ENCODE results near the gene WHRN. TPM values are rescaled to one million over a fixed set of nuclear protein-coding genes. Genes with fewer than 3 reads are reported as not detected.

WHRN gene
- total RNA-seq, 1 donor from 2014 or later = 3.2 TPM

DNA sequence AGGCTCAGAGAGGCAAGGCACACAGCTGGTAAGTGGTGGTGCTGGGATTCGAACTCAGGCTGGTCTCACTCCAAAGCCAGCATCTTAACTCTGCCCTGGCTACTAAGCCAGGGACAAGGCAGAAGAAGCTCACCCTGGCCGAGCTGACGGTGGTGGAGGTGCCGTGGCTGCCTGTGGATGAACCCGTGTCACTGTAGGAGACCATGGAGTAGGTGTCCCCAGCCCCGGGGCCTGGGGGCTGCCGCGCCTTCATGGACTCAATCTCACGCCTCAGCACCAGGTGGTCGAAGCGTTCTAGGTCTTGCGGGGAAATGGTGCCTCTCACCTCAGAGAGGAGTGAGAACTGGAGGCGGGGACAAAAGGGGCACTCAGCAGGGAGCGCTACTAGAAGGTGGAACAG, 82.1 kb downstream of the WHRN start:
- DNase-seq = no peak
- peaks cover 8% of the 10 kb centered on the region for H3K27me3 Mint-ChIP-seq (ENCODE audit: unreplicated experiment)
- no peaks in the 10 kb centered on the region for H3K36me3 Mint-ChIP-seq (ENCODE audit: unreplicated experiment)
- H3K4me1 Mint-ChIP-seq (ENCODE audit: low read depth, unreplicated experiment) = no peaks in the 10 kb centered on the region
- TF ChIP-seq, protein P1, sequence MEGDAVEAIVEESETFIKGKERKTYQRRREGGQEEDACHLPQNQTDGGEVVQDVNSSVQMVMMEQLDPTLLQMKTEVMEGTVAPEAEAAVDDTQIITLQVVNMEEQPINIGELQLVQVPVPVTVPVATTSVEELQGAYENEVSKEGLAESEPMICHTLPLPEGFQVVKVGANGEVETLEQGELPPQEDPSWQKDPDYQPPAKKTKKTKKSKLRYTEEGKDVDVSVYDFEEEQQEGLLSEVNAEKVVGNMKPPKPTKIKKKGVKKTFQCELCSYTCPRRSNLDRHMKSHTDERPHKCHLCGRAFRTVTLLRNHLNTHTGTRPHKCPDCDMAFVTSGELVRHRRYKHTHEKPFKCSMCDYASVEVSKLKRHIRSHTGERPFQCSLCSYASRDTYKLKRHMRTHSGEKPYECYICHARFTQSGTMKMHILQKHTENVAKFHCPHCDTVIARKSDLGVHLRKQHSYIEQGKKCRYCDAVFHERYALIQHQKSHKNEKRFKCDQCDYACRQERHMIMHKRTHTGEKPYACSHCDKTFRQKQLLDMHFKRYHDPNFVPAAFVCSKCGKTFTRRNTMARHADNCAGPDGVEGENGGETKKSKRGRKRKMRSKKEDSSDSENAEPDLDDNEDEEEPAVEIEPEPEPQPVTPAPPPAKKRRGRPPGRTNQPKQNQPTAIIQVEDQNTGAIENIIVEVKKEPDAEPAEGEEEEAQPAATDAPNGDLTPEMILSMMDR (IDR thresholded peaks at IDR 0.05; ENCODE audit: partially characterized antibody, unreplicated experiment) = no peak
- no peak overlapping the region for H3K27ac Mint-ChIP-seq (ENCODE audit: unreplicated experiment)
- peaks cover 2% of the 10 kb centered on the region for H3K9me3 Mint-ChIP-seq (ENCODE audit: unreplicated experiment)
- H3K4me3 Mint-ChIP-seq (ENCODE audit: unreplicated experiment) = no peak overlapping the region

DNA sequence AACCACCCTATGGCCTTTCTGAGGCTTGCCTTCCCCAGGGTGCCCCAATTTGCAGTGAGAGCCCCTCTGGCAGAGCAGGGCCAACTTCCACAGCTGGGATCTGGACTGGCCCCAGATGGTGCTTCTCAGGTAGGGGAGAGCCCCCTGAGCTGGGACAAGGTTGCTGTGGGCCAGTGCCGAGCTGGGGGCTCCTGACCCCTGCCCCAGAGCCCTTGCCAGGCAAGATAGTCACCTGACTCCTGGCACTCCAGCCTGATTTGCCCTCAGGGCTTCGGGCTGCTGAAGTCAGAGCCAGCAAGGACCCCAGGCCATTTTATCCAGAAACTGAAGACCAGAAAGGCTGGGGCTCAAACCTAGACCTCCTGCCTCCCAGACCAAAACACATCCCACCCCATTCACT, 84.1 kb downstream of the WHRN start:
- H3K4me3 Mint-ChIP-seq (ENCODE audit: unreplicated experiment) = no peak overlapping the region
- H3K9me3 Mint-ChIP-seq (ENCODE audit: unreplicated experiment) = peaks cover 2% of the 10 kb centered on the region
- no peak overlapping the region for H3K27ac Mint-ChIP-seq (ENCODE audit: unreplicated experiment)
- peaks cover 14% of the 10 kb centered on the region for H3K4me1 Mint-ChIP-seq (ENCODE audit: low read depth, unreplicated experiment)
- H3K27me3 Mint-ChIP-seq (ENCODE audit: unreplicated experiment) = peaks cover 11% of the 10 kb centered on the region
- TF ChIP-seq, protein P1 (IDR thresholded peaks at IDR 0.05; ENCODE audit: partially characterized antibody, unreplicated experiment) = no peak
- no peak for DNase-seq
- no peaks in the 10 kb centered on the region for H3K36me3 Mint-ChIP-seq (ENCODE audit: unreplicated experiment)

DNA sequence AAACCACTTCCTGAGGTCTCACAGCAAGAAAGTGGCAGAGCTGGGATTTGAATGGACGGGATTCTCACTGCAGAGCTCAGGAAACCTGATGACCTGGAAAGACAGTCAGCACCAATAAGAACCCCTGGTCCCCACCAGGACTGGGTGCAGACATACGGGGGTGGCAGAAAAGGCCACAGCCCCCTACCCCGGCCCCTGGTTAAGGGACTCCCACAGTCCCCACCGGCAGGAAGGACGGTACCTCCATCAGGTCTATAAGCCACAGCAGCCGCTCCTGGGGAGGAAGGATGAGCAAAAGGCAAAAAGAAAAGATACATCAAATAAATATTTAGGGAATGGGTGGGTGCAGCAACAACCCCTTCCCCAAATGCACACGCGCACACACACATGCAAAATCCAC, 85.5 kb downstream of the WHRN start:
- Mint-ChIP-seq H3K27ac (ENCODE audit: unreplicated experiment) (no peak overlapping the region), H3K36me3 (ENCODE audit: unreplicated experiment) (no peaks in the 10 kb centered on the region), H3K27me3 (ENCODE audit: unreplicated experiment) (peaks cover 11% of the 10 kb centered on the region), H3K9me3 (ENCODE audit: unreplicated experiment) (peaks cover 2% of the 10 kb centered on the region), H3K4me1 (ENCODE audit: low read depth, unreplicated experiment) (peaks cover 14% of the 10 kb centered on the region), H3K4me3 (ENCODE audit: unreplicated experiment) (no peak overlapping the region)
- TF ChIP-seq, protein P1 (IDR thresholded peaks at IDR 0.05; ENCODE audit: partially characterized antibody, unreplicated experiment) = no peak
- no peak for DNase-seq

DNA sequence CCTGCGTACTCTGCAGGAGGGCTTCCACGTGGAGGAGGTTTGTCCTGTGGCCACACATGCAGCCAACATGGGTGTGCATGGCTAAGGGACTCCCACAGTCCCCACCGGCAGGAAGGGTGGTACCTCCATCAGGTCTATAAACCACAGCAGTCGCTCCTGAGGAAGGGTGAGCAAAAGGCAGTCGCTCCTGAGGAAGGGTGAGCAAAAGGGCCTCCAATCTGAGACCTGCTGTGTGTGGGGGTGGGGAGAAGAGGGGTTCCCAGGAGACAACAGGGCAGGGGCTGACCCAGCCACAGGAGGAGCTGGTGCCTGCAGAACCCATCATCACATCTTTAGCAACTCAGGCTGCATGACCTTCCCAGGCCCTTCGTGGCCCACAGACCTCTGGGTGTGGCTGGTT, 87.2 kb downstream of the WHRN start:
- H3K4me3 Mint-ChIP-seq (ENCODE audit: unreplicated experiment) = no peak overlapping the region
- DNase-seq = no peak
- H3K36me3 Mint-ChIP-seq (ENCODE audit: unreplicated experiment) = no peaks in the 10 kb centered on the region
- H3K9me3 Mint-ChIP-seq (ENCODE audit: unreplicated experiment) = no peaks in the 10 kb centered on the region
- TF ChIP-seq, protein P1 (IDR thresholded peaks at IDR 0.05; ENCODE audit: partially characterized antibody, unreplicated experiment) = no peak
- peaks cover 16% of the 10 kb centered on the region for H3K4me1 Mint-ChIP-seq (ENCODE audit: low read depth, unreplicated experiment)
- H3K27ac Mint-ChIP-seq (ENCODE audit: unreplicated experiment) = no peak overlapping the region
- peaks cover 13% of the 10 kb centered on the region for H3K27me3 Mint-ChIP-seq (ENCODE audit: unreplicated experiment)

DNA sequence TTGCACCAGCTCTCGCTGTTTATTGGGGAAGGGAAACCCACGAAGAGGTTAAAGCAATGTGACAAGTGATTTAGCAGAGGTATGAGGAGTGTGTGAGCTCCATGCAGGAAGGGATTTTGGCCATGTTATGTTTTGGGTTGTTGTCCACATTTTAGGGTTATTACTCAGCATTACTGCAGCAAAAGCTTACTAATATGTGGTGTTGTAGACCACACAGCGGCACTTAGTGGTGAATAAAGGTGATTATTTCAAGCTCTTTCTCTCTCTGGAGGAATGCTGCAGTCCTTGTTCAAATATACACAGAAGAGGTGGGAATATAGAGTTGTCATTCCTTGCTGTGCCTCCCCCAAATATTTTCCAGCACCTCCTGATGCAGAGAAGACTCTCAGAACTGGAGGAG, 87.8 kb downstream of the WHRN start:
- no peaks in the 10 kb centered on the region for H3K9me3 Mint-ChIP-seq (ENCODE audit: unreplicated experiment)
- no peaks in the 10 kb centered on the region for H3K36me3 Mint-ChIP-seq (ENCODE audit: unreplicated experiment)
- H3K27ac Mint-ChIP-seq (ENCODE audit: unreplicated experiment) = peak overlapping the region; percentile 72
- H3K27me3 Mint-ChIP-seq (ENCODE audit: unreplicated experiment) = peaks cover 15% of the 10 kb centered on the region
- TF ChIP-seq, protein P1 (IDR thresholded peaks at IDR 0.05; ENCODE audit: partially characterized antibody, unreplicated experiment) = no peak
- peak overlapping the region; percentile 30 for H3K4me3 Mint-ChIP-seq (ENCODE audit: unreplicated experiment)
- no peak for DNase-seq
- peaks cover 18% of the 10 kb centered on the region for H3K4me1 Mint-ChIP-seq (ENCODE audit: low read depth, unreplicated experiment)
